ENCODE data around the gene SSX4. TPM values are rescaled to one million over a fixed set of nuclear protein-coding genes. Genes with fewer than 3 reads are reported as not detected.
"Not testable (repeated sequence)": the region's sequence is repeated elsewhere in the genome, so short reads cannot be mapped to it uniquely, and the experiment has no call there.

Gene SSX4
- total and polyA plus RNA-seq, 8 donors: not detected

GRCh38 chrX:48429606-48430005 lies 46.3 kb downstream of the SSX4 start:
- H3K27me3 ChIP-seq; H3K9me3 ChIP-seq; H3K4me3 ChIP-seq; H3K27ac ChIP-seq; DNase-seq; H3K4me1 ChIP-seq; H3K36me3 ChIP-seq; intact Hi-C loops (cut with DNase I); ATAC-seq: not testable (repeated sequence)

- ATAC-seq; H3K27ac ChIP-seq; H3K27me3 ChIP-seq; H3K4me3 ChIP-seq; H3K9me3 ChIP-seq; H3K4me1 ChIP-seq; H3K36me3 ChIP-seq; DNase-seq; intact Hi-C loops (cut with DNase I): not testable (repeated sequence)
Observed at GRCh38 chrX:48430166-48430565, 46.8 kb downstream of the SSX4 start.

- H3K4me3 ChIP-seq; H3K9me3 ChIP-seq; intact Hi-C loops (cut with DNase I); H3K27me3 ChIP-seq; H3K4me1 ChIP-seq; H3K36me3 ChIP-seq; H3K27ac ChIP-seq; ATAC-seq; DNase-seq: not testable (repeated sequence)
Observed at GRCh38 chrX:48433713-48434112, 50.4 kb downstream of the SSX4 start.

Other genes starting within 250 kb of the SSX4 start
- not detected for gene SSX5, start 186.7 kb upstream of the SSX4 start, total RNA-seq
- not detected for gene SSX5, start 186.7 kb upstream of the SSX4 start, polyA plus RNA-seq (ENCODE audit: insufficient read length in 6 of 6)
- not detected for gene SSX1, start 128.1 kb upstream of the SSX4 start, total RNA-seq
- gene SSX1, start 128.1 kb upstream of the SSX4 start, polyA plus RNA-seq (ENCODE audit: insufficient read length in 6 of 6): not detected
- not detected for gene SSX3, start 26.8 kb upstream of the SSX4 start, total RNA-seq
- gene SSX3, start 26.8 kb upstream of the SSX4 start, polyA plus RNA-seq (ENCODE audit: insufficient read length in 6 of 6): not detected
- gene SSX4B, start 28.4 kb downstream of the SSX4 start, total RNA-seq: not detected
- not detected for gene SSX4B, start 28.4 kb downstream of the SSX4 start, polyA plus RNA-seq (ENCODE audit: insufficient read length in 6 of 6)
- 10 to 100 TPM; 21.2 to 70.7 TPM for gene SLC38A5, start 86.7 kb downstream of the SSX4 start, total RNA-seq
- gene SLC38A5, start 86.7 kb downstream of the SSX4 start, polyA plus RNA-seq (ENCODE audit: insufficient read length in 6 of 6): 10 to 100 TPM; 33.5 to 68.9 (median 38.6) TPM
- gene FTSJ1, start 92.7 kb downstream of the SSX4 start, total RNA-seq: 10 to 100 TPM; 33.7 to 46.6 TPM
- 10 to 100 TPM; 36.0 to 46.3 (median 38.8) TPM for gene FTSJ1, start 92.7 kb downstream of the SSX4 start, polyA plus RNA-seq (ENCODE audit: insufficient read length in 6 of 6)
- gene PORCN, start 125.5 kb downstream of the SSX4 start, total RNA-seq: 10 to 100 TPM in 1 of 2 donors, 1 to 10 TPM in 1; 8.4 to 12.2 TPM
- gene PORCN, start 125.5 kb downstream of the SSX4 start, polyA plus RNA-seq (ENCODE audit: insufficient read length in 6 of 6): 1 to 10 TPM; 6.7 to 9.9 (median 8.5) TPM
- 100 to 1,000 TPM in 1 of 2 donors, 10 to 100 TPM in 1; 74.2 to 200 TPM for gene EBP, start 138.3 kb downstream of the SSX4 start, total RNA-seq
- 10 to 100 TPM; 32.6 to 40.6 (median 33.4) TPM for gene EBP, start 138.3 kb downstream of the SSX4 start, polyA plus RNA-seq (ENCODE audit: insufficient read length in 6 of 6)
- gene TBC1D25, start 156.2 kb downstream of the SSX4 start, total RNA-seq: 10 to 100 TPM; 11.8 to 15.2 TPM
- 10 to 100 TPM in 2 of 6 donors, 1 to 10 TPM in 4; 8.7 to 10.9 (median 9.4) TPM for gene TBC1D25, start 156.2 kb downstream of the SSX4 start, polyA plus RNA-seq (ENCODE audit: insufficient read length in 6 of 6)
- 100 to 1,000 TPM in 1 of 2 donors, 10 to 100 TPM in 1; 82.3 to 217 TPM for gene RBM3, start 190.9 kb downstream of the SSX4 start, total RNA-seq
- gene RBM3, start 190.9 kb downstream of the SSX4 start, polyA plus RNA-seq (ENCODE audit: insufficient read length in 6 of 6): 100 to 1,000 TPM; 350 to 454 (median 390) TPM
- gene WDR13, start 214.0 kb downstream of the SSX4 start, total RNA-seq: 100 to 1,000 TPM; 108 to 114 TPM
- 100 to 1,000 TPM in 5 of 6 donors, 10 to 100 TPM in 1; 97.5 to 145 (median 112) TPM for gene WDR13, start 214.0 kb downstream of the SSX4 start, polyA plus RNA-seq (ENCODE audit: insufficient read length in 6 of 6)

All from left lung (tissue), 10 donors.